ENCODE data around the gene BTBD10.

GRCh38 chr11:13362596-13363109, 100.4 kb downstream of the BTBD10 start:
- TF ChIP-seq CTCF (IDR thresholded peaks at IDR 0.05) (no peak), POLR2A (IDR thresholded peaks at IDR 0.05) (no peak), POLR2AphosphoS5 (IDR thresholded peaks at IDR 0.05) (no peak)

All from gastroesophageal sphincter (tissue), 3 donors.